GM12878 (cell line): ENCODE results near the gene EBP. TPM values are rescaled to one million over a fixed set of nuclear protein-coding genes. Genes with fewer than 3 reads are reported as not detected.
A peak's percentile ranks its signal among the peaks of the same experiment; 100 is the strongest.

Source experiments
- BCL3 ChIP-seq: IDR thresholded peaks from 2 replicates; pipeline ENCODE4 v1.6.1; 2011; ENCODE audit warnings: borderline replicate concordance, low read depth, mild to moderate bottlenecking, moderate library complexity, low read length; ENCODE audit not compliant: insufficient read depth, poor library complexity, severe bottlenecking
- CREB1 ChIP-seq: IDR thresholded peaks from 2 replicates; pipeline ENCODE4 v1.6.1; 2012; ENCODE audit warnings: low read depth, mild to moderate bottlenecking, inconsistent platforms
- E2F8 ChIP-seq: fragments of 450-650 bp; IDR thresholded peaks from 2 replicates; pipeline ENCODE4 v1.6.1; 2018; ENCODE audit warnings: mild to moderate bottlenecking, low read depth, moderate library complexity; ENCODE audit not compliant: partially characterized antibody
- E4F1 ChIP-seq: fragments of 450-650 bp; IDR thresholded peaks from 2 replicates; pipeline ENCODE4 v1.6.1; 2018; ENCODE audit warnings: borderline replicate concordance, mild to moderate bottlenecking; ENCODE audit not compliant: partially characterized antibody
- EED ChIP-seq: sonication (generic); IDR thresholded peaks from 2 replicates; pipeline ENCODE4 v1.6.1; 2016; ENCODE audit warnings: antibody characterized with exemption, low read depth
- IRF5 ChIP-seq: fragments of 450-650 bp; IDR thresholded peaks from 2 replicates; pipeline ENCODE4 v1.6.1; 2017; ENCODE audit warnings: borderline replicate concordance
- KLF5 ChIP-seq: fragments of 450-650 bp; IDR thresholded peaks from 2 replicates; pipeline ENCODE4 v1.6.1; 2014; ENCODE audit warnings: mild to moderate bottlenecking; ENCODE audit not compliant: partially characterized antibody
- MEF2A ChIP-seq: IDR thresholded peaks from 2 replicates; pipeline ENCODE4 v1.6.1; 2011; ENCODE audit warnings: low read depth, mild to moderate bottlenecking, low read length, moderate library complexity; ENCODE audit not compliant: insufficient read depth
- NFYB ChIP-seq: IDR thresholded peaks from 2 replicates; pipeline ENCODE4 v1.6.1; 2011; ENCODE audit warnings: low read depth, mild to moderate bottlenecking, low read length, improper control_type of control experiment, moderate library complexity; ENCODE audit not compliant: insufficient read depth
- NRF1 ChIP-seq: conservative IDR thresholded peaks from 2 replicates; pipeline ENCODE4 v1.6.1; 2011; ENCODE audit warnings: mild to moderate bottlenecking, low read depth, low read length, improper control_type of control experiment
- PAX5 ChIP-seq: IDR thresholded peaks from 2 replicates; pipeline ENCODE4 v1.6.1; 2011; ENCODE audit warnings: low read depth, low read length, borderline replicate concordance
- RAD21 ChIP-seq: IDR thresholded peaks from 2 replicates; pipeline ENCODE4 v1.6.1; 2011; ENCODE audit warnings: mild to moderate bottlenecking, low read depth, low read length, moderate library complexity; ENCODE audit not compliant: insufficient read depth
- RAD51 ChIP-seq: fragments of 450-650 bp; IDR thresholded peaks from 2 replicates; pipeline ENCODE4 v1.6.1; 2016; ENCODE audit warnings: moderate library complexity, mild to moderate bottlenecking, inconsistent platforms
- RFX5 ChIP-seq: IDR thresholded peaks from 2 replicates; pipeline ENCODE4 v1.6.1; 2011; ENCODE audit warnings: low read depth, low read length, improper control_type of control experiment
- RUNX3 ChIP-seq: IDR thresholded peaks from 2 replicates; pipeline ENCODE4 v1.6.1; 2012; ENCODE audit warnings: low read length, inconsistent platforms
- SPI1 ChIP-seq: IDR thresholded peaks from 2 replicates; pipeline ENCODE4 v1.6.1; 2011; ENCODE audit warnings: low read depth, mild to moderate bottlenecking, low read length, moderate library complexity, borderline replicate concordance; ENCODE audit not compliant: insufficient read depth
- STAT3 ChIP-seq: IDR thresholded peaks from 2 replicates; pipeline ENCODE4 v1.6.1; 2011; ENCODE audit warnings: low read depth, low read length, improper control_type of control experiment
- TAF1 ChIP-seq: IDR thresholded peaks from 2 replicates; pipeline ENCODE4 v1.6.1; 2011; ENCODE audit warnings: mild to moderate bottlenecking, low read depth, low read length, borderline replicate concordance
- polyA plus RNA-seq, 11 experiments: library from polyadenylated mRNA; depleted of rRNA in 4 of 11; unstranded in 6 of 11; stranded (reverse) in 5 of 11; fragments of >200 nt; fragmentation: Nextera tagmentation in 4 of 11; fragmentation: Illumina TruSeq in 1 of 11; extraction: Ambion mirVana in 4 of 11; extraction: Trizol in 1 of 11; gene quantifications; 1 replicate in 1 of 11; 2 replicates in 10 of 11; pipeline versions ENCODE4 v1.2.1 to v1.2.3, GENCODE V29; 2011 to 2016; ENCODE audit warnings: inconsistent platforms in 2 of 11, missing spikeins in 2 of 11, low read depth in 1 of 11
- total RNA-seq, 4 experiments: library from RNA; depleted of rRNA in 3 of 4; stranded (reverse); fragments of >200 nt in 3 of 4; fragmentation: Illumina TruSeq in 1 of 4; extraction: Trizol in 1 of 4; gene quantifications; 2 replicates each; pipeline versions ENCODE4 v1.2.1 to v1.2.3, GENCODE V29; 2013 to 2021
- TF ChIP-seq, protein P1 (sequence below): fragments of 450-650 bp; IDR thresholded peaks from 2 replicates; pipeline ENCODE4 v1.6.1; 2017; ENCODE audit warnings: low read depth, mild to moderate bottlenecking, moderate library complexity

EBP gene
- total and polyA plus RNA-seq, 10 of the 15 experiments (the other 5 are each of a cell fraction or from before 2014, with no cell fraction given): 125 to 628 (median 180) TPM

DNA sequence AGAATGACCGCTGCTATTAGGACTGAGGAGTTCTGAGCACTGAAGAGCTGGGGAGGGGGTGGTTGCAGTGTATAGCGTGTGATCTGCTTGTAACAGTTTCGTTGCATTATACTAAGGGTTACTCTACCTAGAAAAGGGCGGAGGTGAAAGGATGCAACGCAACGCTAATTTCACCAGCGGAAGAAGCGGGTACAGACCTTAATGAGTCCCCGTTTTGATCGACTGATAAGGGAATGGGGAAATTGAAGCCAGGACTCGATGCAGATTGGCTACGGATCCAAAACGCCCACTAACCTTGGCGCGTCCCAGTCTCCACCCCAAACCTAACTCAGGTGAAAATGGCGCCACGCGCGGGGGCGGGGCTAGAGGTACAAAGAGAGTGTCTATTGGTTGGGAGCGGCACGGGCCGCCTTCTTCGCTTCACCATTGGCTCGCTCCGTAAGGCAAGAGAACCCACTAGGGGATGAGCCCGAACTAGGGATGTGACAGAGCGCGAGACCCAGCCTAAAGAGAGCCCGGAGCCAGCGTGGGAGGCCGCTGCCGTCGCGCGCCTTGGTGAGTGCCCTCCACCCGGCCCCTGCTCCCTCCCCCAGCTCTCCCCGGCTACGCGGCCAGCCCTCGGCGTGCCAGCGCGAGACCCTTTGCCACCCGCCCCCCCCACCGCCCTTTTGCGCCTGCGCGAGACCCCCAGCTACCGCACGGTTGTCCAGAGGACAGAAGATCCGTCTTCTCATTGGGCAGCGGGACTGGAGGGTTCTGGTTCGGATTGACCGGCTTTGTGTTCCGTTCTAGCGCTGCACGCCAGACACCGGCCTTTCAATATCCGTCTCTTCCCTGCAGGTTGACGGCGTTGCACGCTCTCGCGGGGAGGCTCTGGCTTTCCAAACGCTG lies at the start of gene EBP (continued):
- TF ChIP-seq E2F8: no peak
- TF ChIP-seq RUNX3: no peak
- TF ChIP-seq RFX5: no peak
- no peak for TF ChIP-seq NRF1
- TF ChIP-seq NFYB: peak; percentile 88
- TF ChIP-seq KLF5: no peak
- no peak for TF ChIP-seq IRF5
- TF ChIP-seq, protein P1, sequence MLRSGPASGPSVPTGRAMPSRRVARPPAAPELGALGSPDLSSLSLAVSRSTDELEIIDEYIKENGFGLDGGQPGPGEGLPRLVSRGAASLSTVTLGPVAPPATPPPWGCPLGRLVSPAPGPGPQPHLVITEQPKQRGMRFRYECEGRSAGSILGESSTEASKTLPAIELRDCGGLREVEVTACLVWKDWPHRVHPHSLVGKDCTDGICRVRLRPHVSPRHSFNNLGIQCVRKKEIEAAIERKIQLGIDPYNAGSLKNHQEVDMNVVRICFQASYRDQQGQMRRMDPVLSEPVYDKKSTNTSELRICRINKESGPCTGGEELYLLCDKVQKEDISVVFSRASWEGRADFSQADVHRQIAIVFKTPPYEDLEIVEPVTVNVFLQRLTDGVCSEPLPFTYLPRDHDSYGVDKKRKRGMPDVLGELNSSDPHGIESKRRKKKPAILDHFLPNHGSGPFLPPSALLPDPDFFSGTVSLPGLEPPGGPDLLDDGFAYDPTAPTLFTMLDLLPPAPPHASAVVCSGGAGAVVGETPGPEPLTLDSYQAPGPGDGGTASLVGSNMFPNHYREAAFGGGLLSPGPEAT: 0 out of 2 replicates have a peak, but pooled peaks have one; percentile 29
- TF ChIP-seq E4F1: no peak
- TF ChIP-seq EED: no peak
- no peak for TF ChIP-seq TAF1
- no peak for TF ChIP-seq STAT3
- TF ChIP-seq RAD51: peak; percentile 77
- no peak for TF ChIP-seq RAD21
- TF ChIP-seq MEF2A: no peak
- TF ChIP-seq PAX5: no peak
- no peak for TF ChIP-seq BCL3
- TF ChIP-seq SPI1: no peak
- 0 out of 2 replicates have a peak, but pooled peaks have one; percentile 50 for TF ChIP-seq CREB1
